A549 (cell line): ENCODE measurements around the gene BCAT1. TPM values are rescaled to one million over a fixed set of nuclear protein-coding genes. Genes with fewer than 3 reads are reported as not detected.
A peak's percentile ranks its signal among the peaks of the same experiment; 100 is the strongest.

Experiments used
- CBX8 ChIP-seq: fragments of 200-600 bp; sonication (generic); IDR thresholded peaks from 2 replicates; pipeline ENCODE4 v1.6.1; 2016
- CEBPB ChIP-seq, 2 experiments: fragments of >200 bp in 1 of 2; sonication (Bioruptor Twin) in 1 of 2; formaldehyde crosslinking in 1 of 2; IDR thresholded peaks; 2 replicates each; pipeline ENCODE4 v1.6.1; 2012 to 2016
- CHD4 ChIP-seq: fragments of 200-600 bp; sonication (generic); IDR thresholded peaks from 2 replicates; pipeline ENCODE4 v1.6.1; 2016; ENCODE audit warnings: antibody characterized with exemption, mild to moderate bottlenecking, borderline replicate concordance
- EHF ChIP-seq: fragments of 250-450 bp; sonication (Bioruptor Pico); IDR thresholded peaks from 2 replicates; pipeline ENCODE4 v1.5.0; 2020; ENCODE audit warnings: mild to moderate bottlenecking
- EHMT2 ChIP-seq: fragments of 200-600 bp; sonication (generic); IDR thresholded peaks from 2 replicates; pipeline ENCODE4 v1.6.1; 2016; ENCODE audit warnings: antibody characterized with exemption, low read depth, mild to moderate bottlenecking, moderate library complexity
- FOSL2 ChIP-seq, 2 experiments: fragments of 450-650 bp in 1 of 2; fragments of >200 bp in 1 of 2; sonication (Bioruptor Twin) in 1 of 2; formaldehyde crosslinking; IDR thresholded peaks; 2 replicates each; pipeline versions ENCODE4 v1.5.0 to v1.6.1; 2016 to 2020; ENCODE audit warnings: mild to moderate bottlenecking in 1 of 2, moderate library complexity in 1 of 2
- HOXB13 ChIP-seq: fragments of 250-450 bp; sonication (Bioruptor Pico); IDR thresholded peaks from 2 replicates; pipeline ENCODE4 v1.5.0; 2020; ENCODE audit warnings: low read depth, mild to moderate bottlenecking, moderate library complexity
- HOXB5 ChIP-seq: fragments of 250-450 bp; sonication (Bioruptor Pico); IDR thresholded peaks from 2 replicates; pipeline ENCODE4 v1.5.0; 2020; ENCODE audit warnings: mild to moderate bottlenecking, moderate library complexity
- KDM5A ChIP-seq: fragments of 200-600 bp; sonication (generic); IDR thresholded peaks from 2 replicates; pipeline ENCODE4 v1.6.1; 2016; ENCODE audit warnings: antibody characterized with exemption, mild to moderate bottlenecking
- MAZ ChIP-seq: fragments of 150-350 bp; IDR thresholded peaks from 2 replicates; pipeline ENCODE4 v1.6.1; 2014; ENCODE audit warnings: antibody characterized with exemption, low read depth, low read length, borderline replicate concordance
- NFE2L2 ChIP-seq: fragments of 150-350 bp; conservative IDR thresholded peaks from 2 replicates; pipeline ENCODE4 v1.6.1; 2014; ENCODE audit warnings: low read length
- PHF8 ChIP-seq: fragments of 200-600 bp; sonication (generic); IDR thresholded peaks from 2 replicates; pipeline ENCODE4 v1.6.1; 2016; ENCODE audit warnings: low read depth, mild to moderate bottlenecking, antibody characterized with exemption, moderate library complexity, borderline replicate concordance
- RAD21 ChIP-seq, 2 experiments: fragments of >200 bp in 1 of 2; sonication (Bioruptor Twin) in 1 of 2; formaldehyde crosslinking in 1 of 2; IDR thresholded peaks in 1 of 2; conservative IDR thresholded peaks in 1 of 2; 2 replicates in 1 of 2; 3 replicates in 1 of 2; pipeline ENCODE4 v1.6.1; 2012 to 2018; ENCODE audit warnings: inconsistent platforms in 1 of 2
- RARB ChIP-seq: fragments of 250-450 bp; sonication (Bioruptor Pico); IDR thresholded peaks from 2 replicates; pipeline ENCODE4 v1.8.0; 2021; ENCODE audit warnings: mild to moderate bottlenecking, moderate library complexity
- RCOR1 ChIP-seq: fragments of 150-350 bp; IDR thresholded peaks from 2 replicates; pipeline ENCODE4 v1.6.1; 2014; ENCODE audit warnings: antibody characterized with exemption, low read length, low read depth
- RNF2 ChIP-seq: fragments of 200-600 bp; sonication (generic); IDR thresholded peaks from 2 replicates; pipeline ENCODE4 v1.6.1; 2016; ENCODE audit warnings: low read depth, mild to moderate bottlenecking, antibody characterized with exemption, moderate library complexity, borderline replicate concordance
- SMC3 ChIP-seq: fragments of >200 bp; sonication (Bioruptor Twin); formaldehyde crosslinking; IDR thresholded peaks from 3 replicates; pipeline ENCODE4 v1.6.1; 2018; ENCODE audit warnings: inconsistent platforms
- SREBF2 ChIP-seq: fragments of 450-650 bp; IDR thresholded peaks from 2 replicates; pipeline ENCODE4 v1.6.1; 2014; ENCODE audit warnings: mild to moderate bottlenecking, moderate library complexity
- ZFP36 ChIP-seq: fragments of 450-650 bp; IDR thresholded peaks from 2 replicates; pipeline ENCODE4 v1.6.1; 2014; ENCODE audit warnings: borderline replicate concordance; ENCODE audit not compliant: partially characterized antibody
- ZNF302 ChIP-seq: fragments of 250-450 bp; sonication (Bioruptor Pico); IDR thresholded peaks from 2 replicates; pipeline ENCODE4 v1.9.0; 2021; ENCODE audit warnings: inconsistent platforms, mild to moderate bottlenecking, moderate library complexity
- polyA plus RNA-seq, 4 experiments: library from polyadenylated mRNA; depleted of rRNA in 3 of 4; stranded (reverse); fragments of >200 nt; fragmentation: RNase III in 1 of 4; extraction: RNeasy Plus Mini Kit Qiagen cat#74134 plus additional on column Dnase treatment in 1 of 4; gene quantifications; 2 replicates in 3 of 4; 3 replicates in 1 of 4; pipeline ENCODE4 v1.2.3, GENCODE V29; 2011 to 2017
- TF ChIP-seq, protein P1 (sequence below): fragments of >200 bp; sonication (Bioruptor Twin); formaldehyde crosslinking; IDR thresholded peaks from 3 replicates; pipeline ENCODE4 v1.6.1; 2016
- TF ChIP-seq, protein P2 (sequence below): fragments of 250-450 bp; sonication (Bioruptor Pico); IDR thresholded peaks from 2 replicates; pipeline ENCODE4 v1.5.0; 2021; ENCODE audit warnings: mild to moderate bottlenecking, moderate library complexity, borderline replicate concordance
- TF ChIP-seq, protein P3 (sequence below): IDR thresholded peaks from 2 replicates; pipeline ENCODE4 v1.6.1; 2012; ENCODE audit warnings: low read depth, borderline replicate concordance
- TF ChIP-seq, protein P4 (sequence below): IDR thresholded peaks from 2 replicates; pipeline ENCODE4 v1.6.1; 2012

The BCAT1 gene
- polyA plus RNA-seq, 2 of the 4 experiments (the other 2 are of a cell fraction) = 10.5 to 14.6 TPM

DNA sequence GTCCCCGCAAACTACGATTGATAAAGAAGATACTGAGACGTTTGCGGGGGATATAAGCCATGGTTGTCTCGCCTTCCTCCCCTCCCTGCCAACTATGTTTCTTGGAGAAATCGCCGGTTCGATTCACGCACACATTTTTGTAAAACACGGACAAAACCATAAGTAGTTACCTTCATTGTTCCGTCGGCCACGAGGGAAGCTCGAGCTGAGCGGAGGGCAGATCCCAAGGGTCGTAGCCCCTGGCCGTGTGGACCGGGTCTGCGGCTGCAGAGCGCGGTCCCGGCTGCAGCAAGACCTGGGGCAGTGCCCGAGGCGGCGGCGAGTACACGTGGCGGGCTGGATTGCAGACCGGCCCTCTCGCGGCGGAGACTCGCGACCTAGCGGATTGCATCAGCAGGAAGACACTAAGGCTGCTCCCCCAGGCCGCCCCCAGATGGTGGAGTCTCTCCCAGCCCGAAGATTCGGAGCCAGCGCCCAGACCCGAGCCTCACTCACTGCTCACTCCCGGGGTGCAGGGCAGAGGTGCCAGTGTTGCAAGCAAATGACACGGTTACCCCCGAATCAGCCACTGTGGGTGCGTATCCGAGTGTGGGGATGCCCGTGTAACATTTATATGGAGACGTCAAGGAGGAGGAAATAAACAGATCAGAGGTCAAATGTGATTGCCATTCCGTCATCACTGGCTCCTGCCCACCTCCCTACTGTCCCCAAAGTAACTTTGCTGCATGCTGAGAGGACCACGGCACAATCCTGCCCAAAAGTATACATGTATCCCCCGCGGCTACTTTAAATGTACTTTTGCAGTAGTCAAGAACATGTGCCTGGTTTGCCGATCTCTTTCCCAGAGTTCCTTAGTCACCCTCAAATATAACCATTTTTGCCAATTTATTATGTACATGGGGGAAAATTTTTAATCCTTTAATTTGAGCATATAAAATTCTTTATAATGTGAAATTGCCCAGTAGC, at the start of gene BCAT1 (continued):
- TF ChIP-seq HOXB5 (no peak), ZFP36 (no peak), RNF2 (0 out of 2 replicates have a peak, but pooled peaks have one; percentile 50), HOXB13 (CRISPR knock-in tag) (no peak), PHF8 (peak; percentile 29; the same call in 1 of the 2 replicates), RCOR1 (no peak), ZNF302 (CRISPR knock-in tag) (no peak), RARB (CRISPR knock-in tag) (no peak), CBX8 (no peak), CHD4 (no peak), SMC3 (no peak), FOSL2 (IDR thresholded peaks at IDR 0.05) (no peak), FOSL2 (CRISPR knock-in tag; IDR thresholded peaks at IDR 0.05) (no peak), SREBF2 (no peak), EHF (no peak), CEBPB (IDR thresholded peaks at IDR 0.05) (peak in 1 of 2 experiments; percentile 80; a peak in 3 of 4 replicates), EHMT2 (no peak), RAD21 (conservative IDR thresholded peaks at IDR 0.05 in 1 of 2, IDR thresholded peaks at IDR 0.05 in 1 of 2) (no peak), NFE2L2 (no peak), KDM5A (no peak), MAZ (no peak)
- TF ChIP-seq, protein P1, sequence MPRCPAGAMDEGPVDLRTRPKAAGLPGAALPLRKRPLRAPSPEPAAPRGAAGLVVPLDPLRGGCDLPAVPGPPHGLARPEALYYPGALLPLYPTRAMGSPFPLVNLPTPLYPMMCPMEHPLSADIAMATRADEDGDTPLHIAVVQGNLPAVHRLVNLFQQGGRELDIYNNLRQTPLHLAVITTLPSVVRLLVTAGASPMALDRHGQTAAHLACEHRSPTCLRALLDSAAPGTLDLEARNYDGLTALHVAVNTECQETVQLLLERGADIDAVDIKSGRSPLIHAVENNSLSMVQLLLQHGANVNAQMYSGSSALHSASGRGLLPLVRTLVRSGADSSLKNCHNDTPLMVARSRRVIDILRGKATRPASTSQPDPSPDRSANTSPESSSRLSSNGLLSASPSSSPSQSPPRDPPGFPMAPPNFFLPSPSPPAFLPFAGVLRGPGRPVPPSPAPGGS = no peak
- TF ChIP-seq, protein P2, sequence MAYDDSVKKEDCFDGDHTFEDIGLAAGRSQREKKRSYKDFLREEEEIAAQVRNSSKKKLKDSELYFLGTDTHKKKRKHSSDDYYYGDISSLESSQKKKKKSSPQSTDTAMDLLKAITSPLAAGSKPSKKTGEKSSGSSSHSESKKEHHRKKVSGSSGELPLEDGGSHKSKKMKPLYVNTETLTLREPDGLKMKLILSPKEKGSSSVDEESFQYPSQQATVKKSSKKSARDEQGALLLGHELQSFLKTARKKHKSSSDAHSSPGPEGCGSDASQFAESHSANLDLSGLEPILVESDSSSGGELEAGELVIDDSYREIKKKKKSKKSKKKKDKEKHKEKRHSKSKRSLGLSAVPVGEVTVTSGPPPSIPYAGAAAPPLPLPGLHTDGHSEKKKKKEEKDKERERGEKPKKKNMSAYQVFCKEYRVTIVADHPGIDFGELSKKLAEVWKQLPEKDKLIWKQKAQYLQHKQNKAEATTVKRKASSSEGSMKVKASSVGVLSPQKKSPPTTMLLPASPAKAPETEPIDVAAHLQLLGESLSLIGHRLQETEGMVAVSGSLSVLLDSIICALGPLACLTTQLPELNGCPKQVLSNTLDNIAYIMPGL (CRISPR knock-in tag) = no peak
- TF ChIP-seq, protein P3, sequence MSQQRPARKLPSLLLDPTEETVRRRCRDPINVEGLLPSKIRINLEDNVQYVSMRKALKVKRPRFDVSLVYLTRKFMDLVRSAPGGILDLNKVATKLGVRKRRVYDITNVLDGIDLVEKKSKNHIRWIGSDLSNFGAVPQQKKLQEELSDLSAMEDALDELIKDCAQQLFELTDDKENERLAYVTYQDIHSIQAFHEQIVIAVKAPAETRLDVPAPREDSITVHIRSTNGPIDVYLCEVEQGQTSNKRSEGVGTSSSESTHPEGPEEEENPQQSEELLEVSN = peak; percentile 87
- TF ChIP-seq, protein P4, sequence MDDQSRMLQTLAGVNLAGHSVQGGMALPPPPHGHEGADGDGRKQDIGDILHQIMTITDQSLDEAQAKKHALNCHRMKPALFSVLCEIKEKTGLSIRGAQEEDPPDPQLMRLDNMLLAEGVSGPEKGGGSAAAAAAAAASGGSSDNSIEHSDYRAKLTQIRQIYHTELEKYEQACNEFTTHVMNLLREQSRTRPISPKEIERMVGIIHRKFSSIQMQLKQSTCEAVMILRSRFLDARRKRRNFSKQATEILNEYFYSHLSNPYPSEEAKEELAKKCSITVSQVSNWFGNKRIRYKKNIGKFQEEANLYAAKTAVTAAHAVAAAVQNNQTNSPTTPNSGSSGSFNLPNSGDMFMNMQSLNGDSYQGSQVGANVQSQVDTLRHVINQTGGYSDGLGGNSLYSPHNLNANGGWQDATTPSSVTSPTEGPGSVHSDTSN = no peak
